Measurements from ENCODE around the gene SNX10.

SNX10 gene

GRCh38 chr7:26298472-26299058, 6.9 kb downstream of the SNX10 start:
- no peak for DNase-seq (ENCODE audit: low read depth, low spot score)

GRCh38 chr7:26305090-26305868, 13.6 kb downstream of the SNX10 start:
- DNase-seq (ENCODE audit: low read depth, low spot score) = no peak

- DNase-seq (ENCODE audit: low read depth, low spot score) = no peak
Measured at GRCh38 chr7:26305869-26306665, 14.4 kb downstream of the SNX10 start.

GRCh38 chr7:26306790-26307189, 15.1 kb downstream of the SNX10 start:
- DNase-seq (ENCODE audit: low read depth, low spot score) = no peak

- peak; percentile 60 for DNase-seq (ENCODE audit: low read depth, low spot score)
Measured at GRCh38 chr7:26307226-26307625, 15.6 kb downstream of the SNX10 start.

GRCh38 chr7:26307791-26308190, 16.1 kb downstream of the SNX10 start:
- no peak for DNase-seq (ENCODE audit: low read depth, low spot score)

- no peak for DNase-seq (ENCODE audit: low read depth, low spot score)
Measured at GRCh38 chr7:26308551-26308950, 16.9 kb downstream of the SNX10 start.

GRCh38 chr7:26309089-26309488, 17.4 kb downstream of the SNX10 start:
- no peak for DNase-seq (ENCODE audit: low read depth, low spot score)

- no peak for DNase-seq (ENCODE audit: low read depth, low spot score)
Measured at GRCh38 chr7:26311798-26312197, 20.1 kb downstream of the SNX10 start.

- DNase-seq (ENCODE audit: low read depth, low spot score) = no peak
Measured at GRCh38 chr7:26317211-26317610, 25.5 kb downstream of the SNX10 start.

GRCh38 chr7:26318921-26319320, 27.3 kb downstream of the SNX10 start:
- DNase-seq (ENCODE audit: low read depth, low spot score) = no peak

GRCh38 chr7:26319636-26320035, 28.0 kb downstream of the SNX10 start:
- DNase-seq (ENCODE audit: low read depth, low spot score) = no peak

- DNase-seq (ENCODE audit: low read depth, low spot score) = no peak
Measured at GRCh38 chr7:26320878-26321277, 29.2 kb downstream of the SNX10 start.

GRCh38 chr7:26321435-26321834, 29.8 kb downstream of the SNX10 start:
- no peak for DNase-seq (ENCODE audit: low read depth, low spot score)

GRCh38 chr7:26326211-26326610, 34.5 kb downstream of the SNX10 start:
- DNase-seq (ENCODE audit: low read depth, low spot score) = no peak

- no peak for DNase-seq (ENCODE audit: low read depth, low spot score)
Measured at GRCh38 chr7:26328498-26329390, 37.1 kb downstream of the SNX10 start.

GRCh38 chr7:26329520-26330255, 38.0 kb downstream of the SNX10 start:
- DNase-seq (ENCODE audit: low read depth, low spot score) = no peak

- DNase-seq (ENCODE audit: low read depth, low spot score) = no peak
Measured at GRCh38 chr7:26331113-26331512, 39.5 kb downstream of the SNX10 start.

- no peak for DNase-seq (ENCODE audit: low read depth, low spot score)
Measured at GRCh38 chr7:26331789-26332188, 40.1 kb downstream of the SNX10 start.

- DNase-seq (ENCODE audit: low read depth, low spot score) = no peak
Measured at GRCh38 chr7:26332698-26333097, 41.0 kb downstream of the SNX10 start.
